GM12878 (cell line): ENCODE data around the gene BBS1. TPM values are rescaled to one million over a fixed set of nuclear protein-coding genes. Genes with fewer than 3 reads are reported as not detected.

Experiments
- BHLHE40 ChIP-seq, 2 experiments: fragments of 450-650 bp in 1 of 2; IDR thresholded peaks; 2 replicates each; pipeline ENCODE4 v1.6.1; 2011 to 2017; ENCODE audit warnings: low read depth in 2 of 2, borderline replicate concordance in 1 of 2, improper control_type of control experiment in 1 of 2, low read length in 1 of 2, mild to moderate bottlenecking in 1 of 2
- CEBPB ChIP-seq, 2 experiments: fragments of 150-350 bp in 1 of 2; IDR thresholded peaks; 2 replicates each; pipeline ENCODE4 v1.6.1; 2012 to 2014; ENCODE audit warnings: low read depth in 2 of 2, low read length in 2 of 2, borderline replicate concordance in 1 of 2, inconsistent platforms in 1 of 2
- CHD4 ChIP-seq: fragments of 200-600 bp; sonication (generic); IDR thresholded peaks from 2 replicates; pipeline ENCODE4 v1.6.1; 2016; ENCODE audit warnings: mild to moderate bottlenecking
- EGR1 ChIP-seq, 2 experiments: IDR thresholded peaks; 1 replicate in 1 of 2; 2 replicates in 1 of 2; pipeline ENCODE4 v1.6.1; 2011 to 2012; ENCODE audit warnings: low read depth in 2 of 2, low read length in 2 of 2, borderline replicate concordance in 1 of 2, mild to moderate bottlenecking in 1 of 2, moderate library complexity in 1 of 2
- GABPA ChIP-seq: IDR thresholded peaks from 2 replicates; pipeline ENCODE4 v1.6.1; 2014; ENCODE audit warnings: antibody characterized with exemption, low read depth, mild to moderate bottlenecking, inconsistent platforms
- GATAD2B ChIP-seq: fragments of 450-650 bp; conservative IDR thresholded peaks from 2 replicates; pipeline ENCODE4 v1.6.1; 2017; ENCODE audit warnings: low read depth, mild to moderate bottlenecking, moderate library complexity
- IRF4 ChIP-seq: IDR thresholded peaks from 2 replicates; pipeline ENCODE4 v1.6.1; 2011; ENCODE audit warnings: low read depth, low read length
- LARP7 ChIP-seq: fragments of 450-650 bp; IDR thresholded peaks from 2 replicates; pipeline ENCODE4 v1.6.1; 2017; ENCODE audit warnings: mild to moderate bottlenecking
- NR2C2 ChIP-seq: IDR thresholded peaks from 2 replicates; pipeline ENCODE4 v1.6.1; 2011; ENCODE audit warnings: borderline replicate concordance, low read depth; ENCODE audit not compliant: control insufficient read depth, insufficient read length
- PAX8 ChIP-seq: fragments of 450-650 bp; IDR thresholded peaks from 2 replicates; pipeline ENCODE4 v1.6.1; 2017; ENCODE audit warnings: mild to moderate bottlenecking, moderate library complexity
- RBBP5 ChIP-seq: fragments of 200-600 bp; sonication (generic); conservative IDR thresholded peaks from 2 replicates; pipeline ENCODE4 v1.6.1; 2016
- RELA ChIP-seq: fragments of 450-650 bp; IDR thresholded peaks from 2 replicates; pipeline ENCODE4 v1.8.0; 2014; ENCODE audit warnings: borderline replicate concordance; ENCODE audit not compliant: partially characterized antibody
- SMC3 ChIP-seq: IDR thresholded peaks from 2 replicates; pipeline ENCODE4 v1.6.1; 2011; ENCODE audit warnings: low read length, improper control_type of control experiment, borderline replicate concordance
- TCF12 ChIP-seq: IDR thresholded peaks from 2 replicates; pipeline ENCODE4 v1.6.1; 2011; ENCODE audit warnings: low read depth, mild to moderate bottlenecking, low read length
- USF1 ChIP-seq: IDR thresholded peaks from 2 replicates; pipeline ENCODE4 v1.6.1; 2011; ENCODE audit warnings: borderline replicate concordance, low read depth, mild to moderate bottlenecking, moderate library complexity, mixed read lengths, low read length; ENCODE audit not compliant: insufficient read depth; ENCODE audit errors: extremely low read length
- WRNIP1 ChIP-seq: IDR thresholded peaks from 2 replicates; pipeline ENCODE4 v1.6.1; 2011; ENCODE audit warnings: low read depth, low read length, improper control_type of control experiment, borderline replicate concordance
- YY1 ChIP-seq: IDR thresholded peaks from 2 replicates; pipeline ENCODE4 v1.6.1; 2011; ENCODE audit warnings: low read depth, mild to moderate bottlenecking, low read length
- ZBTB40 ChIP-seq: fragments of 450-650 bp; IDR thresholded peaks from 2 replicates; pipeline ENCODE4 v1.6.1; 2016; ENCODE audit warnings: mild to moderate bottlenecking, moderate library complexity, borderline replicate concordance
- polyA plus RNA-seq, 11 experiments: library from polyadenylated mRNA; depleted of rRNA in 4 of 11; unstranded in 6 of 11; stranded (reverse) in 5 of 11; fragments of >200 nt; fragmentation: Nextera tagmentation in 4 of 11; fragmentation: Illumina TruSeq in 1 of 11; extraction: Ambion mirVana in 4 of 11; extraction: Trizol in 1 of 11; gene quantifications; 1 replicate in 1 of 11; 2 replicates in 10 of 11; pipeline versions ENCODE4 v1.2.1 to v1.2.3, GENCODE V29; 2011 to 2016; ENCODE audit warnings: inconsistent platforms in 2 of 11, missing spikeins in 2 of 11, low read depth in 1 of 11
- total RNA-seq, 4 experiments: library from RNA; depleted of rRNA in 3 of 4; stranded (reverse); fragments of >200 nt in 3 of 4; fragmentation: Illumina TruSeq in 1 of 4; extraction: Trizol in 1 of 4; gene quantifications; 2 replicates each; pipeline versions ENCODE4 v1.2.1 to v1.2.3, GENCODE V29; 2013 to 2021
- TF ChIP-seq, protein P1 (sequence below): fragments of 450-650 bp; IDR thresholded peaks from 2 replicates; pipeline ENCODE4 v1.6.1; 2017; ENCODE audit warnings: antibody characterized with exemption, mild to moderate bottlenecking, moderate library complexity
- TF ChIP-seq, protein P2 (sequence below): IDR thresholded peaks from 2 replicates; pipeline ENCODE4 v1.6.1; 2012; ENCODE audit warnings: low read depth, low read length, improper control_type of control experiment

The BBS1 gene
- total and polyA plus RNA-seq, 10 of the 15 experiments (the other 5 are each of a cell fraction or from before 2014, with no cell fraction given): 2.5 to 14.7 (median 8.7) TPM

DNA sequence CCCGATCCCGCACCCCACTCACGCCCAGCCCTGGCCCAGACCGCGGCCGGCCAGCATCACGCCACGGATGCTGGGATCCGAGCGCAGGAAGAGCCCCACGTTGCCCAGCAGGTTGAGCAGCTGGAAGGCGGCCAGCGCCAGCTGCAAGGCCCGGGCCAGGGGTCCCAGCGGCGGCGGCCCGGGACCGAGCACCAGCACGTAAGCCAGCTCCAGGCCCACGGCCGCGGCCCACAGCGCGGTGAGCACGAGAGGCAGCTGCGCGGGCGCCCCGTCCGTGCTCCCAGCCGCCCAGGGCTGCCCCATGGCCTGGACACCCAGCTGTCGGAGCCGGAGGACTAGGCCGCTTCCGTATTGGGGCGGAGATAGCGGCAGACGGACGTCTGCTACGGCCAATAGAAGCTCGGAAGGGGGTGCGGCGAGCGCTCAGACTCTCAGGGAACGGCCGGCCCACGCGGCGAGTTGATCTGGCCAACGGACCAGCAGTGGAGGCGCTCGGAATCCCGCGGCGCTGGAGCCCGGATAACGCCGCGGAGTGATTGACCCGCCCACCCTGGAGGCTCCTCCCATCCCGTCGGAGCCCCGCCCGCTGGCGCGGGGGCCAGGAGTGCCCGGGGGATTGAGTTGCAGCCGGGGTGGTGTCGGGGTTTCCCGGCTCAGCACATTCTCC is 35.4 kb downstream of the BBS1 start, which contains the start of gene ZDHHC24 (continued):
- TF ChIP-seq PAX8: no peak
- no peak for TF ChIP-seq NR2C2
- TF ChIP-seq CHD4: no peak
- no peak for TF ChIP-seq SMC3
- TF ChIP-seq TCF12: no peak
- TF ChIP-seq LARP7: peak; percentile 75; the same call in 1 of the 2 replicates
- TF ChIP-seq CEBPB (IDR thresholded peaks at IDR 0.05; ENCODE audit: borderline replicate concordance in 1 of 2, low read depth in 2 of 2, low read length in 2 of 2): no peak
- no peak for TF ChIP-seq RBBP5
- TF ChIP-seq EGR1 (IDR thresholded peaks at IDR 0.05; ENCODE audit: borderline replicate concordance in 1 of 2, low read depth in 2 of 2, low read length in 2 of 2): peak in 1 of 2 experiments; percentile 45; a peak in 1 of 3 replicates
- TF ChIP-seq, protein P1, sequence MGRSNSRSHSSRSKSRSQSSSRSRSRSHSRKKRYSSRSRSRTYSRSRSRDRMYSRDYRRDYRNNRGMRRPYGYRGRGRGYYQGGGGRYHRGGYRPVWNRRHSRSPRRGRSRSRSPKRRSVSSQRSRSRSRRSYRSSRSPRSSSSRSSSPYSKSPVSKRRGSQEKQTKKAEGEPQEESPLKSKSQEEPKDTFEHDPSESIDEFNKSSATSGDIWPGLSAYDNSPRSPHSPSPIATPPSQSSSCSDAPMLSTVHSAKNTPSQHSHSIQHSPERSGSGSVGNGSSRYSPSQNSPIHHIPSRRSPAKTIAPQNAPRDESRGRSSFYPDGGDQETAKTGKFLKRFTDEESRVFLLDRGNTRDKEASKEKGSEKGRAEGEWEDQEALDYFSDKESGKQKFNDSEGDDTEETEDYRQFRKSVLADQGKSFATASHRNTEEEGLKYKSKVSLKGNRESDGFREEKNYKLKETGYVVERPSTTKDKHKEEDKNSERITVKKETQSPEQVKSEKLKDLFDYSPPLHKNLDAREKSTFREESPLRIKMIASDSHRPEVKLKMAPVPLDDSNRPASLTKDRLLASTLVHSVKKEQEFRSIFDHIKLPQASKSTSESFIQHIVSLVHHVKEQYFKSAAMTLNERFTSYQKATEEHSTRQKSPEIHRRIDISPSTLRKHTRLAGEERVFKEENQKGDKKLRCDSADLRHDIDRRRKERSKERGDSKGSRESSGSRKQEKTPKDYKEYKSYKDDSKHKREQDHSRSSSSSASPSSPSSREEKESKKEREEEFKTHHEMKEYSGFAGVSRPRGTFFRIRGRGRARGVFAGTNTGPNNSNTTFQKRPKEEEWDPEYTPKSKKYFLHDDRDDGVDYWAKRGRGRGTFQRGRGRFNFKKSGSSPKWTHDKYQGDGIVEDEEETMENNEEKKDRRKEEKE: no peak
- peak; percentile 24; the same call in 1 of the 2 replicates for TF ChIP-seq YY1
- TF ChIP-seq BHLHE40 (IDR thresholded peaks at IDR 0.05; ENCODE audit: borderline replicate concordance in 1 of 2, low read depth in 2 of 2, low read length in 1 of 2): peak in 1 of 2 experiments; percentile 51; a peak in 2 of 4 replicates
- TF ChIP-seq RELA: peak; percentile 18
- TF ChIP-seq WRNIP1: no peak
- TF ChIP-seq, protein P2, sequence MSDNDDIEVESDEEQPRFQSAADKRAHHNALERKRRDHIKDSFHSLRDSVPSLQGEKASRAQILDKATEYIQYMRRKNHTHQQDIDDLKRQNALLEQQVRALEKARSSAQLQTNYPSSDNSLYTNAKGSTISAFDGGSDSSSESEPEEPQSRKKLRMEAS: peak; percentile 52; the same call in 1 of the 2 replicates
- TF ChIP-seq ZBTB40: no peak
- TF ChIP-seq IRF4: no peak
- TF ChIP-seq GATAD2B: peak; percentile 98
- TF ChIP-seq GABPA: no peak
- no peak for TF ChIP-seq USF1
